ENCODE data around the gene CHCHD3.
"Not testable (repeated sequence)": the region's sequence is repeated elsewhere in the genome, so short reads cannot be mapped to it uniquely, and the experiment has no call there.

CHCHD3 gene

GRCh38 chr7:133039614-133040013 is 42.3 kb downstream of the CHCHD3 start:
- DNase-seq, result no peak

DNA sequence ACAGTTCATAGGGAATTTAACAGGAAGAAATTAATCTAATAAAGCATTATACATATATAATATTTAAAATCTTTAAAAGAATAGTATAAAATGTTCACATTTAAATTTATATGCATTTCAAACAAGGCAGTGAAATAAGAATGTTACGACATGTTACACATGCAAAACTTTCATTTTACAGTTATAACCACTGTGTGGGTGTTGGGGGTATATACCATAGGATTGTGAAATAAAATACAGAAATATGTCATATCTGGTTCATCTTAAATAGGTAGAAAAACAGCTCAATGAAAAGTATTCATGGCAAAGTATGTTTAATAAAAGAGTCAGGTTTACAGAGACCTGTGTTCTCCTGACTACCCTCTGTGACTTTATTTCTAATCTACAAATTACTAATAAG is 45.6 kb downstream of the CHCHD3 start:
- no peak for DNase-seq

DNA sequence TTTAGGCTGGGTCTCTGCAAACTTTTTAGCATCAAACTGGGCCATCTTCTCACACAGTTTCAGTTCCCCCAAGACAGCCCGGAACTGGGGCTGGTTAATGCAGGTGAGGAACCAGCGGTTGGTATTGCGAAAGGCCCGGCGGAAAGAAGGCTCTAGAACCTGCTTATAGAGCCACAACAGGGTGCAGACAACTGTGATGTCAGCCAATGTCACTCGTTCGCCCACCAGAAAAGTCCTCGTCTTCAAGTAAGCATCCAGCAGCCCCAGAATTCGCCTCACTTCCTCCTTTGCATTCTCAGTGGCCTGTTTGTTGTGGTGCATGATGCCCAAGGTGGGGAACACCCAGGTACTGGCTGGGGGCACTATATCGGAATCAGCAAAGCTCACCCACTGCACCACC is 46.6 kb downstream of the CHCHD3 start:
- DNase-seq, result not testable (repeated sequence)

GRCh38 chr7:133030346-133030745 is 51.5 kb downstream of the CHCHD3 start:
- no peak for DNase-seq

GRCh38 chr7:133029463-133029862 is 52.4 kb downstream of the CHCHD3 start:
- DNase-seq, result no peak

DNA sequence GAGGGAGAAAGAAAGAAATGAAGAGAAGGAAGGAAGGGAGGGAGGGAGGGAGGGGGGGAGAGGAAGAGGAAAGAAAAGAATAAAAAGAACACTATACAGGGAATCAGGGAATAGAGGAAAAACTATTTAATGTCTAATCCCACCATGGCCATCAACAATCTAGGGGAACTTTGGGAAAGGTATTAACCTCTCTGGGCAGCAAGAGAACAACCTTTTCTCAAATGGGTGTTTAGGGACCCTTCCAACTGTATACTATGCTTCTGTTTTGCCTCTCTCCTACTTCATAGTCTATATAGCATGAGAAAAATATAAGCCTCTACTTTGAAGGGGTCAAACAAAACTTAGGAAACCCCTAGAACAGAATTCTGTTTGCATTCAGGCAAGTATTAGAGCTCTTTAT is 54.5 kb downstream of the CHCHD3 start:
- no peak for DNase-seq

DNA sequence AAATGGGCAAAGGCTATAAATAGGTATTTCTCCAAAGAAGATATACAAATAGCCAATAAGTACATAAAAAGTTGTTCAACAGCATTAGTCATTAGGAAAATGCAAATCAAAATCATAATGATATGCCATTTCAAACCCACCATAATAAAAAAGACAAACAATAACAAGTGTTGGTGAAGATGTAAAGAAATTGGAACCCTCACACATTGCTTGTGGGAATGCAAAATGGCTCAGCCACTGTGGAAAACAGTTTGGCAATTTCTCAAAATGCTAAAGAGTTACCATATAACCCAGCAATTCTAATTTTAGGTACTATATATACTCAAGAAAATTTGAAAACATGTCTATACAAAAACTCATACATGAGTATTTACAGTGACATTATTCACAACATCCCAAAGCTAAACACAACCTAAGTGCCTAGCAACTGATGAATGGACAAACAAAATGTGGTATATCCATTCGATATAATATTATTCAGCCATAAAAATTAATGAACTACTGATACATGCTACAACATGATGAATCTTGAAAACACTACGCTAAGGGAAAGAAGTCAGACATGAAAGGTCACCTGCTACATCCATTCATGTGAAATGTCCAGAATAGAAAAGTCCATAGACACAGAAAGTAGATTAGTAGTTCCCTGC is 55.6 kb downstream of the CHCHD3 start:
- no peak for DNase-seq

DNA sequence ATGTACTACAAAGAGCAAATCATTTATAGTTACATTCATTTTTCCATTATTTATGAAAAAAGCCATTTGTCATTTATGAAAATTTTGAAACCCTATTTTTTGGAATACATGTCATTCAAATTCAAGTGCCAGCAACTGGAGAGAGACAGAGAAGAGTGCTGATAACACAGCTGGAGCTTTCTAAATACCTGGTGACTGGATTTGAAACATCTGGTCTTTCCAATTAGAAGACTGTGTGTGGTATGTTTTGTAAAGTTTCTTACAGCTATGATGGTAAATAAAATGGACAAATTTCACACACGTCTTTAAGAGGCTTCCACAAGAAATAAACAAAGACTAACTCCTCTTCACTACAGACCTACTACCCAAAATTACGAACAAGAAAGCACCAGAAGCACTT is 56.8 kb downstream of the CHCHD3 start:
- DNase-seq, result no peak

DNA sequence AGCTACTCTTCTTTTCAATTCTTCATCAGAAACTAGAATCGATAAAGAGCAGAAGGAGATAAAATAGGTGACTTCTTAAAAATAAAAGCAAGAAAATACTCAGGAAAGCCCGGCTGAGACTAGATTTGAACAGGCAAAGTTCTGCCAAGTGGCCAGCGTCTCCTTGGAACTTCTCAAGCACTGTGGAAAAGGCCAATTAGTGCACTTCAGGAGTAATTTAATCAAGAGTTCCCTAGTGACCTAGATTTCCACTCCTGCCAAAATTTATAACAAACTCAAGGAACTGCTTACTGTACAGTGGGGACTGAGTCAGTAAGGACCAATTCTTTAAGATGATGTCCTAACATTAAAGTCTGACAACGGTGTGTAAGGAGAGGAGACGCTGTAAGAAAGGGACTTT is 57.3 kb downstream of the CHCHD3 start:
- DNase-seq, result no peak

DNA sequence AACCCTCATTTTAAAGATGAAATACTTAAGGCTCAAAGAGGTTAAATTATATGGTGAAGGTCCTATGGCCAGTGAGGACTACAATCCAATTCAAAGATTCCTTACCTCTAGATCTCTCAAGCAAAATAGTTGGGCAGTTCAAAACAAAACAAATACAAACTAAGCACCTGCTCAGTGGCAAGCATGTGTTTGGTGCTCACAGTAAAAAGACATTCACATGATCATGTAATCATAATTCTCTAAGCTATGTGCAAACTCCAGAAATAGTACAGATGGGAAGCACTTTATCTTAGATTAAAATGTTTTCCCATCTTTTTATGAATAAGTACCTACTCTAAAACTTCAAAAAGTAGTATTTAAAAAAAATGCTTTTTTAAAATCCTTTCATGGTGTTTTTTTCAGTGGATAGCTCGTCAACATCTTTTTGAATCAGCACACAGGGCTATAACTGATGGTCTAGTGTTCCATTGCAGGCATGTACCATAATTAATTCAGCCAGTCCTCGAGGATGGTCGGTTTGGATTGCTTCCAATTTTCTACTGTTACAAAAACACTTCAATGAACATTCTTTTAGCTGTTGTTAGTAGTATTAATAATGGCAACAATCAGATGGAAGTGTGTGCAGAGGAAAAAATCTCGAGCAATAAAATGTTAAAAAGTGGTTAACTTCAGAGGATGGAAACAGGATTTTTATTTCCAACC is 58.4 kb downstream of the CHCHD3 start:
- DNase-seq, result peak; percentile 26

DNA sequence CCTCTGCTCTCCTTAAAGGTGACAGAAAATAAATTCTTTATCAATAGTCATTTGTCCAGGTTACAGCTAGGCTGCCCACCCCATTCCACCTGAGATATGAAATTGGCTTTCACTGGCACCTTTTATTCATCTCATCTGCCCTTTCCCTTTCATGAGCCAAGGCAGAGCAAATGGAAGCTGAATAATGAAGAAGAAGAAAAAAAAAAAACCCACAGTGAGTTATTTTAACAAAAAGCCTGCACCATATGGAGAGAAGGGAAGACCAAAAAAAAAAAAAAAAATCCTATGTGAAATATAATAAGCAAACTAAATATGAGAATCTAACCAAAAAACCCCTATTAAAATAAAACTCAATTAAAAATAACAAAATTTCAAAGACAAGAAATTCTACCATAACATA is 59.2 kb downstream of the CHCHD3 start:
- no peak for DNase-seq

DNA sequence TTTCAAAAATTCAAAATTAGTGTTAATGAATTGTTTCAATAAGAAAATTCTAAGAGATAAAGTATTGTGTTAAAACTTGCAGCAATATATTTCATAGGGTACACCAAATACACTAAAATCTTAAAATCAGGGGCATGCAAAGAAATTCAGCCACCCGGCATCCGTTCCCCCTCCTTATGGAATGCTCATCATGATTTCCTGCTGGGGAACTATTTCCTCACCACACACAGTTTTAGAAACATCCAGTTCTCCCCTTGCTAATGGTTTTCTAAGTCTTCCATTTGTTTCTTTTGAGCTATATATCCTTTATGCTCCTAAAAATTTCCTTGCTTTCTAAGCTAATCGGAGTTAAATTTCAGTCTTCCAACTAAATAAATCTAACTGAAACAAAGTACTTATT is 60.7 kb downstream of the CHCHD3 start:
- DNase-seq, result no peak

DNA sequence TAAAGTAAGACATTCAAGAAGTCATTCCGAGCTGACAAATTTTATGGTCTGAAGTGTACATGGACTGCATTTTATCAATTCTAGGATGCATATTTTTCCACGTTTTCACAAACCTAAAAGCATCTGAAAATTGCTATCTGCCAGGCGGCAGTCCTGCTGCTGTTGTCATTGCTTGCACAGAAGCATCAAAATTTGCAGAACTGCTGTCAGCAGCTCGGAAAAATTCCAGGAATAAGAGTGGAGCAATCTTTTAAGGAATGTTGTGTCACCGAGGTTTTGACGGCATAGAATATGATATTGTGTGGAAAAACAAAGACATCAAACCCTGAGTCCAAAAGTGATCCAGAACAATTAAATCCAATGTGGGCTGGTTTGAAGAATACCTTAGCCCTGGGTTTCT is 61.4 kb downstream of the CHCHD3 start:
- DNase-seq, result no peak

- DNase-seq, result no peak
Measured at GRCh38 chr7:133019590-133019989, 62.3 kb downstream of the CHCHD3 start.

DNA sequence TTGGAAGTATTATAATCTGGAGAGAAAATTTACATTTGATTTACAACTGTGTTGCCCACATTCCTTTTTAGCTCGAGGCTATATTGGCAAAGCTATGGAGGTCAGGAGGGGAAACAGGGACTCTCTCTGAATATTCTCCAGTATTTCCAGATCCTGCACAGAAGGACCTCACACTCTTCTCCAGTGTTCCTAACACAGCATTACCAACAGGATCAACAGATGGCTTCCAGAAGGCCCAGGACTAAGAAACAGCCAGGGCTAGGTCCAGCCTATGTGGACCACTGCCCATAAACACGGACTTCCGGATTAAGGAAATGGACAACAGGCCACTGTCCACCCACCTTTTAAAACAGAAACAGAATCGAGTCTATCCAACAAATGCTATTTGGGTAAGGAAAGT is 65.3 kb downstream of the CHCHD3 start:
- DNase-seq, result no peak

- no peak for DNase-seq
Measured at GRCh38 chr7:133015888-133016287, 66.0 kb downstream of the CHCHD3 start.

DNA sequence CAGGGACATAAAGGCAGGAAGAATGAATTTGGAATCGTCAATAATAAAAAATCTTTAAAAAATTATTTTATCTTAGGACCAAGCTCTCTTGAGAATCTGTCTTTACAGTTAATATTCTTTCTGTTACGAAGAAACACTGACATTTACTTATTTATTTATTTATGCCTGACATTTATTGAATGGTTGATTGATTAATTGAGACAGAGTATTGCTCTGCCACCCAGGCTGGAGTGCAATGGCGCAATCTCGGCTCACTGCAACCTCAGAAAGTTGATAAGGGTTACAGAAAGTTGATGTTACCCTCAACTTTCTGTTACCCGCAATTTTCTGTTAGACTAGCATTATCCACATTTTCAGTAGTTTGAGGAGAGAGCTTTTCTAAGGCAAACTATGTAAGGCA is 70.1 kb downstream of the CHCHD3 start:
- DNase-seq, result no peak

GRCh38 chr7:133009426-133010252 is 72.3 kb downstream of the CHCHD3 start:
- DNase-seq, result no peak

- DNase-seq, result no peak
Measured at GRCh38 chr7:133007961-133008360, 73.9 kb downstream of the CHCHD3 start.

GRCh38 chr7:133003052-133003910 is 78.6 kb downstream of the CHCHD3 start:
- no peak for DNase-seq

DNA sequence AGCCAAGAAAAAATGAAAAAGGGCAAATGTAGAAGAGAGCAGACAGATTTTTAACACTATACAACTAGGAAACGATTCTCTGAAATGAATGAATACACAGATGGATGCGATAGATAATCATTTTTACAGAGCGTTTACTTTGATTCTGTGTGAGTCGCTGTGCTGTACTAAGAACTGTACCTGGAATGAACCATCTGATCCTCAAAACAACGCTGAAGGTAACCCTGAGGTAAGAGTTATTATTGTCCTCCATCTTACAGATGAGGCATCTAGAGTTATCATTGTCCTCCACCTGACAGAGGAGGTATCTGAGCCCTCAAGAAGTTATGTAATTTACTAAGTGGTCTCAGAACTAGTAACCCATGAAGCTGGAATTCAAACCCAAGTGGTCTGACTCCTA is 80.2 kb downstream of the CHCHD3 start:
- DNase-seq, result no peak

DNA sequence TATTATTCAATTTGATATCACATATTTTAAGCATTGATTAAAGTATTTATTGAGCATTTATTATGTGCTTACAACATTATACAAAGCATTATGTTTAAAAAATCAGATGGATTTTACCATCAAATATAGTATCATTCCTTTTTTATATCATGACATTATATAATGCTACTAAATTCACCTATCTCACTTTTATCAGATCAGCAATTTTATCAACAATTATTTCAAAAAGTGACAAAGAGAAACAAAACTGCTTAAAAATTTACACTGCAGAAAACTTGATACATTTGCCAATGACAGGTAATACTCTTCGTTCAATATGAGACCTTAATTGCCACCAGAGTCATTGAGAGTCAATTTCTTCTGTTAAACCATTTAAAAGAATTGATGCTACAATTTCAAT is 82.0 kb downstream of the CHCHD3 start:
- DNase-seq, result no peak

GRCh38 chr7:132998763-132999162 is 83.1 kb downstream of the CHCHD3 start:
- DNase-seq, result no peak
